C4-2B (cell line): ENCODE data around the gene MAML3.

Experiments
- ZFX ChIP-seq: fragments of 450-650 bp; IDR thresholded peaks from 2 replicates; pipeline ENCODE4 v1.6.1; 2017
- TF ChIP-seq, protein P1 (sequence below): fragments of 450-650 bp; conservative IDR thresholded peaks from 2 replicates; pipeline ENCODE4 v1.5.1; 2017; ENCODE audit warnings: mild to moderate bottlenecking

DNA sequence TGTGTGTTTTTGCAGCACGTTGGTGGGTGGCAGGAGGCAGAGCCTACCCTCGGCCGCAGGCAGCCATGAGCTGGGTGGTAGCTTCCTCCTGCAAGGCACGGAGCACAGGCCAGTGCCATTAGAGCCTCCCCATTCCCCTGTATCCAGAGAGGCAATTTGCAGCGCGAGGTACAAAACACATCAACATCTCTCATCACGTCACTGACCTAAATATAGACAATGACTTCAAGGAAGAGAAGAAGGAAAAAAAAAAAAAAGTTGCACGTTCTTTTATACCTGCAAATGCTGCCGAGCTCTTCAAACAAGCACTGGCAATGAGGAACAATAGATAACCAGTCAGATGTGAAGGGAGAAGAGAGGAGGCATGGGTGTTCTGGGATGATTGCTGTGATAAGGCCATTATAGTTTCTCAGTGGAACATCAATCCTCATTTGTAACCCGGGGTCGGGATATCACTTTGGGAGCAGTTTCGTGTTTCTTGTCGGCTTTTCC, 328.4 kb downstream of the MAML3 start:
- TF ChIP-seq, protein P1, sequence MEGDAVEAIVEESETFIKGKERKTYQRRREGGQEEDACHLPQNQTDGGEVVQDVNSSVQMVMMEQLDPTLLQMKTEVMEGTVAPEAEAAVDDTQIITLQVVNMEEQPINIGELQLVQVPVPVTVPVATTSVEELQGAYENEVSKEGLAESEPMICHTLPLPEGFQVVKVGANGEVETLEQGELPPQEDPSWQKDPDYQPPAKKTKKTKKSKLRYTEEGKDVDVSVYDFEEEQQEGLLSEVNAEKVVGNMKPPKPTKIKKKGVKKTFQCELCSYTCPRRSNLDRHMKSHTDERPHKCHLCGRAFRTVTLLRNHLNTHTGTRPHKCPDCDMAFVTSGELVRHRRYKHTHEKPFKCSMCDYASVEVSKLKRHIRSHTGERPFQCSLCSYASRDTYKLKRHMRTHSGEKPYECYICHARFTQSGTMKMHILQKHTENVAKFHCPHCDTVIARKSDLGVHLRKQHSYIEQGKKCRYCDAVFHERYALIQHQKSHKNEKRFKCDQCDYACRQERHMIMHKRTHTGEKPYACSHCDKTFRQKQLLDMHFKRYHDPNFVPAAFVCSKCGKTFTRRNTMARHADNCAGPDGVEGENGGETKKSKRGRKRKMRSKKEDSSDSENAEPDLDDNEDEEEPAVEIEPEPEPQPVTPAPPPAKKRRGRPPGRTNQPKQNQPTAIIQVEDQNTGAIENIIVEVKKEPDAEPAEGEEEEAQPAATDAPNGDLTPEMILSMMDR: no peak
- no peak for TF ChIP-seq ZFX
